ENCODE measurements around the gene GABARAPL1. TPM values are rescaled to one million over a fixed set of nuclear protein-coding genes. Genes with fewer than 3 reads are reported as not detected.

The GABARAPL1 gene
- total RNA-seq, 1 experiment from 2014 or later: 55.6 TPM

GRCh38 chr12:10238526-10238925 is 25.8 kb downstream of the GABARAPL1 start:
- Histone ChIP-seq H3K14ac (ENCODE audit: insufficient read depth, low read length) (no peak overlapping the region), H4K20me1 (ENCODE audit: control insufficient read depth, insufficient read depth, insufficient read length) (no peaks in the 10 kb centered on the region), H3K9me3 (ENCODE audit: control insufficient read depth, low read depth, low read length) (peaks cover 7% of the 10 kb centered on the region), H3K4ac (ENCODE audit: low read depth, low read length) (no peak overlapping the region), H2AFZ (ENCODE audit: low read length) (no peak overlapping the region), H3K23ac (ENCODE audit: insufficient read length, low read depth, low read length) (no peak overlapping the region), H2BK120ac (ENCODE audit: low read depth, low read length, poor library complexity, severe bottlenecking) (no peak overlapping the region), H4K5ac (ENCODE audit: insufficient read length, low read depth, low read length) (no peak overlapping the region), H4K91ac (ENCODE audit: insufficient read length, low read depth, low read length) (no peak overlapping the region), H2BK15ac (ENCODE audit: low read depth, low read length) (no peak overlapping the region), H3T11ph (ENCODE audit: low read length) (no peak overlapping the region), H3K4me1 (ENCODE audit: insufficient read depth, low read length) (no peaks in the 10 kb centered on the region), H3K27me3 (ENCODE audit: insufficient read depth, low read length) (no peaks in the 10 kb centered on the region), H2BK20ac (ENCODE audit: low read depth, low read length, poor library complexity, severe bottlenecking) (no peak overlapping the region), H3K56ac (ENCODE audit: insufficient read length, low read depth, low read length) (no peak overlapping the region), H4K8ac (replicated peaks; ENCODE audit: insufficient read length, low read depth, low read length) (no peak overlapping the region), H3K23me2 (ENCODE audit: insufficient read length, low read depth, low read length, poor library complexity, severe bottlenecking) (no peaks in the 10 kb centered on the region), H2BK12ac (ENCODE audit: insufficient read length, low read depth, low read length) (no peak overlapping the region), H3K4me2 (ENCODE audit: insufficient read depth, insufficient read length, low read length) (no peak overlapping the region), H3K9ac (ENCODE audit: extremely low read depth, insufficient read length, low read length) (no peak overlapping the region), H3K79me2 (ENCODE audit: insufficient read depth, low read length) (no peaks in the 10 kb centered on the region), H3K79me1 (ENCODE audit: insufficient read depth, low read depth, low read length, poor library complexity, severe bottlenecking) (no peaks in the 10 kb centered on the region), H2BK5ac (ENCODE audit: insufficient read length, low read length) (no peak overlapping the region), H2AK5ac (ENCODE audit: insufficient read length, low read length) (no peak overlapping the region), H3K27ac (ENCODE audit: insufficient read length, low read depth, low read length) (no peak overlapping the region), H3K18ac (ENCODE audit: insufficient read length, low read depth, low read length) (no peak overlapping the region)
- no CpG with 5 or more reads among the region's 1 CpG for WGBS (ENCODE audit: extremely low coverage, insufficient read length, low lambda C conversion rate)
- H3K36me3 Mint-ChIP-seq (ENCODE audit: insufficient read depth in 1 of 3, low read depth in 3 of 3): peaks cover 13 to 32% (median 15%) of the 10 kb centered on the region in 3 experiments
- H3K27me3 Mint-ChIP-seq (ENCODE audit: low read depth): no peaks in the 10 kb centered on the region; the same call in 1 of the 2 replicates
- peaks cover 29 to 33% of the 10 kb centered on the region in 2 experiments for H3K9me3 Mint-ChIP-seq
- no peak for DNase-seq
- peaks cover 11 to 12% of the 10 kb centered on the region in 2 experiments for H3K4me1 Mint-ChIP-seq
- no peak overlapping the region for H3K4me3 Mint-ChIP-seq
- no peak overlapping the region for H3K27ac Mint-ChIP-seq
- no peak for TF ChIP-seq CTCF (conservative IDR thresholded peaks at IDR 0.05)
